HFFc6 (cell line): Measurements from ENCODE around the gene ZNF467. TPM values are rescaled to one million over a fixed set of nuclear protein-coding genes. Genes with fewer than 3 reads are reported as not detected.

Experiments
- DNase-seq: peaks from one replicate; pipeline ENCODE4 v3.0.0-alpha.2; 2018
- H3K27ac Mint-ChIP-seq: 2 replicates; pipeline ENCODE4 v1.8.0; 2020; ENCODE audit warnings: mild to moderate bottlenecking, mixed read lengths
- H3K27me3 Mint-ChIP-seq: 2 replicates; pipeline ENCODE4 v1.8.0; 2021; ENCODE audit warnings: mild to moderate bottlenecking, moderate library complexity, mixed read lengths; ENCODE audit not compliant: insufficient read depth
- H3K36me3 Mint-ChIP-seq: 2 replicates; pipeline ENCODE4 v1.8.0; 2021; ENCODE audit warnings: low read depth, mixed read lengths
- H3K4me1 Mint-ChIP-seq: 2 replicates; pipeline ENCODE4 v1.8.0; 2020; ENCODE audit warnings: low read depth, mixed read lengths
- H3K4me3 Mint-ChIP-seq: 2 replicates; pipeline ENCODE4 v1.8.0; 2020; ENCODE audit warnings: mild to moderate bottlenecking, moderate library complexity, mixed read lengths
- H3K9me3 Mint-ChIP-seq: 2 replicates; pipeline ENCODE4 v1.8.0; 2020; ENCODE audit warnings: mild to moderate bottlenecking, mixed read lengths
- CTCF ChIP-seq: fragments of 200-600 bp; sonication (generic); IDR thresholded peaks from 2 replicates; pipeline ENCODE4 v1.5.0; 2021; ENCODE audit warnings: antibody characterized with exemption, mild to moderate bottlenecking
- long read RNA-seq: library from polyadenylated mRNA; unstranded; transcript quantifications from one replicate; pipeline ENCODE4 v2.0.0, GENCODE V29; 2019
- total RNA-seq, 6 experiments: library from RNA; stranded (reverse); fragmentation: NEBNext Ultra II Directional; extraction: Animal tissue kit (Norgen Biotek cat#: 25700); gene quantifications; 2 replicates in 1 of 6; 3 replicates in 5 of 6; pipeline ENCODE4 v1.2.3, GENCODE V29; 2021

The ZNF467 gene
- total RNA-seq = 1 to 10 TPM in 3 of 6 experiments, under 1 TPM in 3; 0.68 to 1.7 (median 1.0) TPM
- long read RNA-seq, partial matches to known transcripts = 0 of 1 reads
- long read RNA-seq, other reads (novel, unspliced or antisense) = 1 of 1 reads

- Mint-ChIP-seq H3K9me3 (no peaks in the 10 kb centered on the region), H3K4me3 (peak within 1 kb of the TSS; percentile 54), H3K36me3 (no peaks in the 10 kb centered on the region), H3K4me1 (peaks cover 5% of the 10 kb centered on the region; the same call in 1 of the 2 replicates), H3K27ac (no peak within 1 kb of the TSS), H3K27me3 (peaks cover 30% of the 10 kb centered on the region)
- no peak for DNase-seq
- no peak for TF ChIP-seq CTCF
These were observed at the start of gene ZNF467 for GRCh38 chr7:149773446-149774236. Gene ZNF467, minus strand, starts transcription at chr7:149773588. Its CDS starts 2,556 bp downstream, at chr7:149771032.

- Mint-ChIP-seq H3K27ac (no peak overlapping the region), H3K4me3 (no peak overlapping the region), H3K4me1 (no peaks in the 10 kb centered on the region), H3K36me3 (no peaks in the 10 kb centered on the region), H3K27me3 (peaks cover 11% of the 10 kb centered on the region), H3K9me3 (no peaks in the 10 kb centered on the region)
- no peak for TF ChIP-seq CTCF
- no peak for DNase-seq
These were observed 49.1 kb upstream of the ZNF467 start for GRCh38 chr7:149822353-149822943.

- Mint-ChIP-seq H3K27me3 (peaks cover 16% of the 10 kb centered on the region), H3K4me3 (no peak overlapping the region), H3K27ac (no peak overlapping the region), H3K9me3 (no peaks in the 10 kb centered on the region), H3K4me1 (no peaks in the 10 kb centered on the region), H3K36me3 (no peaks in the 10 kb centered on the region)
- TF ChIP-seq CTCF = no peak
- no peak for DNase-seq
These were observed 48.1 kb upstream of the ZNF467 start for GRCh38 chr7:149821191-149822148.

GRCh38 chr7:149820622-149821190 is 47.3 kb upstream of the ZNF467 start:
- TF ChIP-seq CTCF = no peak
- Mint-ChIP-seq H3K4me3 (no peak overlapping the region), H3K4me1 (no peaks in the 10 kb centered on the region), H3K27ac (no peak overlapping the region), H3K9me3 (no peaks in the 10 kb centered on the region), H3K27me3 (peaks cover 16% of the 10 kb centered on the region), H3K36me3 (no peaks in the 10 kb centered on the region)
- no peak for DNase-seq

- H3K27me3 Mint-ChIP-seq = peaks cover 16% of the 10 kb centered on the region
- H3K9me3 Mint-ChIP-seq = no peaks in the 10 kb centered on the region
- H3K36me3 Mint-ChIP-seq = no peaks in the 10 kb centered on the region
- DNase-seq = no peak
- no peaks in the 10 kb centered on the region for H3K4me1 Mint-ChIP-seq
- no peak overlapping the region for H3K27ac Mint-ChIP-seq
- TF ChIP-seq CTCF = no peak
- H3K4me3 Mint-ChIP-seq = no peak overlapping the region
These were observed 46.6 kb upstream of the ZNF467 start for GRCh38 chr7:149819961-149820340.
